Measurements from ENCODE around the gene CANT1. TPM values are rescaled to one million over a fixed set of nuclear protein-coding genes. Genes with fewer than 3 reads are reported as not detected.
A peak's percentile ranks its signal among the peaks of the same experiment; 100 is the strongest.
"Not testable (repeated sequence)": the region's sequence is repeated elsewhere in the genome, so short reads cannot be mapped to it uniquely, and the experiment has no call there.

The CANT1 gene
- total RNA-seq, 1 donor from 2014 or later: 75.1 TPM

DNA sequence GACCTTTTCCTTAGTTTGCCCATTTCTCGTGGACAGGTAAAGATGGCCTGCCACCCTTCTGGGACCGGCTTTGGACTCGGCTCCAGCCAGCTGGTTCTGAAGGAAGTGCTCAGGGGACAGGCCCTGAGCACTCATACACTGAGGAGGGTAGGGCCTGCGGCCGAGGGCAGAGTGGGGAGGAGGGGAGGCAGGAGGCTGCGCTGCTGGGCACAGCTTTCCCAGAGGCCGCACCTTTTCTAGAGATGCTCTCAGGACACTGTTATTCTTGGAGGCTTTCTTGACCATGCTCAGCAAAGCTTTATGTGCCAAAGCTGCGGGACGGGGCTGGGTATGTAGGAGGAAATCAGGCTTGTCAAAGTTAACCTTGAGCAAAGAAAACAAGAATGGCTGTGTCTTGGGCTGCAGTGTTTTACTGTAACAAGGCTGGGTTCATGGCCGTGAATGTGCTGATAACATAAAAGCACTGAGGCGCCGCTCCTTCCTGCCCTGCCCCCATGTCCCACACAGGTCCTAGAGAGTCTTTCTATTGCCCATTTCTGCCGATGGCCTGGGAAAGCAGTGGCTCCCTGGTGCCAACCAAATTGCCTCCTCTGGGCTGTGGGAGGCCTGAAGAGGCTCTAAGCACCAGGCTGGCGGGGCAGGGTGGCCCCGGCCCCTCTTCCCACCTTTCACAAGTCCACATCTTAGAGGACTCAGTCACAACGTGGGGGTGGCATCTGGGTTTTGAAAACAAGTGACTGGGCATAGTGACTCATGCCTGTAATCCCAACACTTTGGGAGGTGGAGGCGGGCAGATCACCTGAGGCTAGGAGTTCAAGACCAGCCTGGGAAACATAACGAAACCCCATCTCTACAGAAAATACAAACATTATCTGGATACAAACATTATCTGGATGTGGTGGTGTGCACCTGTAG lies 62.1 kb downstream of the CANT1 start:
- Mint-ChIP-seq H3K27me3 (no peaks in the 10 kb centered on the region), H3K36me3 (no peaks in the 10 kb centered on the region), H3K27ac (peak overlapping the region; percentile 29)

DNA sequence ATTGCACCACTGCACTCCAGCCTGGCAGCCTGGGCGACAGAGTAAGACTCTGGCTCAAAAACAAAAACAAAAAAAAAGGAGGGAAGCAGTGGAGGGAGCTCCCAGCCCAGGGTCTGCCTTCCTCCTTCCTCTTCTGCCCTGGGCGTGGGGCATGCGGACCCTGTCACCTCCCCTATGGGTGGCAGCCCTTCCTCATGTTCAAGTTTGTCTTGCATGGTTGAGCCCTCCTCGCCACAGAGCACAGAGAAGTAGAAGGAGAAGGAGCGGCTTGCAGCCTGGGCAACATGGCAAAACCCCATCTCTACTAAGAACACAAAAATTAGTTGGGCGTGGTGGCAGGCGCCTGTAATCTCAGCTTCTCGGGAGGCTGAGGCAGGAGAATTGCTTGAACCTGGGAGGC lies 62.9 kb downstream of the CANT1 start:
- DNase-seq (ENCODE audit: extremely low spot score, unreplicated experiment): no peak
- TF ChIP-seq, protein P1, sequence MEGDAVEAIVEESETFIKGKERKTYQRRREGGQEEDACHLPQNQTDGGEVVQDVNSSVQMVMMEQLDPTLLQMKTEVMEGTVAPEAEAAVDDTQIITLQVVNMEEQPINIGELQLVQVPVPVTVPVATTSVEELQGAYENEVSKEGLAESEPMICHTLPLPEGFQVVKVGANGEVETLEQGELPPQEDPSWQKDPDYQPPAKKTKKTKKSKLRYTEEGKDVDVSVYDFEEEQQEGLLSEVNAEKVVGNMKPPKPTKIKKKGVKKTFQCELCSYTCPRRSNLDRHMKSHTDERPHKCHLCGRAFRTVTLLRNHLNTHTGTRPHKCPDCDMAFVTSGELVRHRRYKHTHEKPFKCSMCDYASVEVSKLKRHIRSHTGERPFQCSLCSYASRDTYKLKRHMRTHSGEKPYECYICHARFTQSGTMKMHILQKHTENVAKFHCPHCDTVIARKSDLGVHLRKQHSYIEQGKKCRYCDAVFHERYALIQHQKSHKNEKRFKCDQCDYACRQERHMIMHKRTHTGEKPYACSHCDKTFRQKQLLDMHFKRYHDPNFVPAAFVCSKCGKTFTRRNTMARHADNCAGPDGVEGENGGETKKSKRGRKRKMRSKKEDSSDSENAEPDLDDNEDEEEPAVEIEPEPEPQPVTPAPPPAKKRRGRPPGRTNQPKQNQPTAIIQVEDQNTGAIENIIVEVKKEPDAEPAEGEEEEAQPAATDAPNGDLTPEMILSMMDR (conservative IDR thresholded peaks at IDR 0.05): no peak
- Mint-ChIP-seq H3K4me3 (no peak overlapping the region), H3K36me3 (no peaks in the 10 kb centered on the region), H3K27me3 (no peaks in the 10 kb centered on the region), H3K4me1 (ENCODE audit: unreplicated experiment) (peaks cover 21% of the 10 kb centered on the region), H3K27ac (no peak overlapping the region), H3K9me3 (peaks cover 6% of the 10 kb centered on the region)

More for the DNA sequence above, 62.1 kb downstream of the CANT1 start:
- Mint-ChIP-seq H3K4me3 (no peak overlapping the region), H3K4me1 (ENCODE audit: unreplicated experiment) (peaks cover 22% of the 10 kb centered on the region), H3K9me3 (peaks cover 6% of the 10 kb centered on the region)
- DNase-seq (ENCODE audit: extremely low spot score, unreplicated experiment): no peak
- TF ChIP-seq, protein P1 (conservative IDR thresholded peaks at IDR 0.05): no peak

DNA sequence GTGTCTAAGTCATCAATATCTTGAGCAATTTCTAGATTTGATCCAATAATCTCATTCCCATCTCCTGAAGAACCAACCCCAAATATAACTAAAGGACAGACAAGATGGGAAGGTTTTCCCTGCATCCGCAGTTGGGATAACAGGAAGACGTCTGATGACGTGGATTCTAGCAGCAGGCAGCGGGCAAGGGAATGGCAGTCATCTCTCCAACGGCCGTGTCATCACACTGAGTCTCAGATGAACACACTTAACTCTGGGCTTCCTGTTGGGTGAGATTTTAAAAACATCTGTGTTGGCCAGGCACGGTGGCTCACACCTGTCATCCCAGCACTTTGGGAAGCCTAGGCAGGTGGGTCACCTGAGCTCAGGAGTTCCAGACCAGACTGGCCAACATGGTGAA lies 63.4 kb downstream of the CANT1 start:
- no peak overlapping the region for H3K4me3 Mint-ChIP-seq
- TF ChIP-seq, protein P1 (conservative IDR thresholded peaks at IDR 0.05): no peak
- DNase-seq (ENCODE audit: extremely low spot score, unreplicated experiment): no peak
- peaks cover 17% of the 10 kb centered on the region for H3K4me1 Mint-ChIP-seq (ENCODE audit: unreplicated experiment)
- H3K9me3 Mint-ChIP-seq: peaks cover 6% of the 10 kb centered on the region
- no peaks in the 10 kb centered on the region for H3K36me3 Mint-ChIP-seq
- no peaks in the 10 kb centered on the region for H3K27me3 Mint-ChIP-seq
- H3K27ac Mint-ChIP-seq: no peak overlapping the region

DNA sequence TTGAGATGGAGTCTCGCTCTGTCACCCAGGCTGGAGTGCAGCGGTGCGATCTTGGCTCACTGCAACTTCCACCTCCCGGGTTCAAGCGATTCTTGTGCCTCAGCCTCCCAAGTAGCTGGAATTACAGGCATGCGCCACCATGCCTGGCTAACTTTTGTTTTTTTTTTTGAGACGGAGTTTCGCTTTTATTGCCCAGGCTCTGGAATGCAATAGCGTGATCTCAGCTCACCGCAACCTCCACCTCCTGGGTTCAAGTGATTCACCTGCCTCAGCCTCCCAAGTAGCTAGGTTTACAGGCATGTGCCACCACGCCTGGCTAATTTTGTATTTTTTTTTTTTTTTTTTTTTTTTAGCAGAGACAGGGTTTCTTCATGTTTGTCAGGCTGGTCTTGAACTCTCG lies 64.1 kb downstream of the CANT1 start:
- H3K4me3 Mint-ChIP-seq; H3K27ac Mint-ChIP-seq; H3K9me3 Mint-ChIP-seq; H3K36me3 Mint-ChIP-seq; DNase-seq (ENCODE audit: extremely low spot score, unreplicated experiment); H3K27me3 Mint-ChIP-seq: not testable (repeated sequence)
- peaks cover 17% of the 10 kb centered on the region for H3K4me1 Mint-ChIP-seq (ENCODE audit: unreplicated experiment)

DNA sequence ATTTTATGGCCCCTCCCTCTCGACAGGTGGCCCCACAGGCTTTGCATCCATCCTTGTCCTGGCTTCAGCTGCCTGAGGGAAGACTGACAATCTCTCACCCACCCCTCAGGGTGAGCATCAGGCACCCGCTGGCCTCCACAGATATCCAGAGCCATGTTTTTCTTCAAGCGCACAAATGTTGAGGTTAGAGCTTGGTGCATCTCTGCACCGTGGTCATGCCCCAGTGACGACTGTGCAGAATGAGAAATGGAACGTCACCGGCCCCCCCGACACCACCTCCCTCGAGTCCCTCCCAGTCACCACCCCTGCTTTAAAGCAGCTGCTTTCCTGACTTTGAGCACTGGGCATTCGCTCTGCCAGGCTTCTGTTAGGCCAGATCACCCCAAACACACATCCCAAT lies 64.6 kb downstream of the CANT1 start:
- Mint-ChIP-seq H3K4me1 (ENCODE audit: unreplicated experiment) (peaks cover 17% of the 10 kb centered on the region), H3K4me3 (no peak overlapping the region), H3K36me3 (no peaks in the 10 kb centered on the region), H3K27ac (no peak overlapping the region), H3K9me3 (no peaks in the 10 kb centered on the region), H3K27me3 (no peaks in the 10 kb centered on the region)
- no peak for DNase-seq (ENCODE audit: extremely low spot score, unreplicated experiment)
- TF ChIP-seq, protein P1 (conservative IDR thresholded peaks at IDR 0.05): no peak

DNA sequence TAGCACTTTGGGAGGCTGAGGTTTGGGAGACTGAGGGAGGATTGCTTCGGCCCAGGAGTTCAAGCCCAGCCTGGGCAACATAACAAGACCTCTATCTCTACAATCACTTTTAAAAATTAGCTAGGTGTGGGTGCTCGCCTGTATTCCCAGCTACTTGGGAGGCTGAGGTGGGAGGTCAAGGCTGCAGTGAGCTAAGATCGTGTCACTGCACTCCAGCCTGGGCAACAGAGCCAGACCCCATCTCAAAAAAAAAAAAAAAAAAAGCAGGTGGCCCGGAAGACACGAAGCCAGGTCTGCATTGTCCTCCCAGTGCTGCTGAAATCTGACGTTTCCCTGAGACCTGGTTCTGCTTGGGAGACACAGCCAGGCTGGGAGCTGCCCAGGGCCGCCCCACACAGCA lies 65.5 kb downstream of the CANT1 start:
- H3K4me1 Mint-ChIP-seq (ENCODE audit: unreplicated experiment): peaks cover 22% of the 10 kb centered on the region
- no peak overlapping the region for H3K4me3 Mint-ChIP-seq
- no peak for DNase-seq (ENCODE audit: extremely low spot score, unreplicated experiment)
- no peak overlapping the region for H3K27ac Mint-ChIP-seq
- no peaks in the 10 kb centered on the region for H3K36me3 Mint-ChIP-seq
- TF ChIP-seq, protein P1 (conservative IDR thresholded peaks at IDR 0.05): no peak
- H3K27me3 Mint-ChIP-seq: no peaks in the 10 kb centered on the region
- no peaks in the 10 kb centered on the region for H3K9me3 Mint-ChIP-seq
